PFSK-1 (cell line): ENCODE results near the gene RGS6.

Source experiments
- POLR2AphosphoS5 ChIP-seq: IDR thresholded peaks from 2 replicates; pipeline ENCODE4 v1.6.1; 2012; ENCODE audit warnings: low read depth, mild to moderate bottlenecking, control low read depth, low read length, moderate library complexity
- REST ChIP-seq, 2 experiments: IDR thresholded peaks; 2 replicates each; pipeline versions ENCODE4 v1.6.1 to v1.8.0; 2011 to 2012; ENCODE audit warnings: low read depth in 2 of 2, low read length in 2 of 2, control low read depth in 1 of 2, inconsistent platforms in 1 of 2, mild to moderate bottlenecking in 1 of 2, moderate library complexity in 1 of 2; ENCODE audit not compliant: insufficient read depth in 1 of 2
- TAF1 ChIP-seq: IDR thresholded peaks from 2 replicates; pipeline ENCODE4 v1.6.1; 2012; ENCODE audit warnings: low read length, control low read depth, borderline replicate concordance; ENCODE audit not compliant: insufficient read depth

GRCh38 chr14:72501439-72501838 is 569.2 kb downstream of the RGS6 start:
- TF ChIP-seq POLR2AphosphoS5 (no peak), REST (IDR thresholded peaks at IDR 0.05; ENCODE audit: insufficient read depth in 1 of 2, low read depth in 2 of 2, low read length in 2 of 2) (no peak), TAF1 (no peak)
